Measurements from ENCODE around the gene BTNL2.

Gene BTNL2

DNA sequence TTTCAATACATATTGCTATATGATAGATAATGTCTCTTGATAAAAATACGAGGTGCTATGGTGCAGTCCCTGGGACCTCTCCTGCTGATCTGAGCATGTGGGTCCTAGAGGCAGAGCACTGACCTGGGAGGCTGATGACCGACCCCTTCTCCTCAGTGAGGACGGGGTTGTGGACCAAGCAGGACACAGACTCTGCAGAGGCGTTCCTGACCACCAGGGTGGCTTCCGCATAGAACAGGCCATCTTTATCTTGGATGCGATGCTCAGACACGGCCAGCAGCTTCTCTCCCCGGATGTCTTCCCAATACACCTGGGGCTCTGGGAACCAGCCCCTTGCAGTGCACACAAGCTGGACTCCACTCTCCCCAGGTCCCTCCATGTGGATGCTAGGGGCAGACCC is 4.2 kb downstream of the BTNL2 start:
- DNase-seq (ENCODE audit: low read depth), result no peak

DNA sequence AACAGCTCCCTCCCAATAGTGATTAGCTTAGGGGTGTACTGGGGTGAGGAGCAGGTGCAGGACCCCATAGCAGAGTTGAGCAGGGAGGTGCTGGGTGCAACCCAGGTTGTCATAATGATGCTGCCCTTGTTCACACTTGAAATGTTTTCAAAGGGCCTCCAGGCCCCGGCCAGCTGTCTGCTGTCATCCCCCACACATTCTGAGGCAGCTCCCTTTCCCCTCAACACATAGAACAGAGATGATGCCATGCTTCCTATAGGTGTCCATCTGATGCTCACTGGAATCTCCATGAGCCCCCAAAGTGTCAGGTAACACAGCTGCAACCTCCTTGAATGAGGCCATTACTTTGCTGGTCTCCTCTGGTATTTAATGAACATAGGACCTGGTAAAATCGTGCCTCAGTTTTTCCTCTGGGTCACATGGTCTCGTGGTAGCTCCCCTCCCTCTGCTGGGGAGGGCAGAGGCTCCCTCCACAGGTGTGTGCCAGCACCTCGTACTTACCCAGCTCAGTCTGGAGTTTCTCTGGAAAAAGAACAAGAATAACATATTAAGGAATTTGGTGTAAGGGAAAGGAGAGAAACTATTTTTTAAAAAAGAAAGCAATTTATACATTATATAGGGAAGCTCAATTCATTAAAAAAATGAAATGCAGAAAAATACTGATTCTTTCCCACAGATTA is 5.6 kb downstream of the BTNL2 start:
- DNase-seq (ENCODE audit: low read depth), result no peak
- TF ChIP-seq, protein P1, sequence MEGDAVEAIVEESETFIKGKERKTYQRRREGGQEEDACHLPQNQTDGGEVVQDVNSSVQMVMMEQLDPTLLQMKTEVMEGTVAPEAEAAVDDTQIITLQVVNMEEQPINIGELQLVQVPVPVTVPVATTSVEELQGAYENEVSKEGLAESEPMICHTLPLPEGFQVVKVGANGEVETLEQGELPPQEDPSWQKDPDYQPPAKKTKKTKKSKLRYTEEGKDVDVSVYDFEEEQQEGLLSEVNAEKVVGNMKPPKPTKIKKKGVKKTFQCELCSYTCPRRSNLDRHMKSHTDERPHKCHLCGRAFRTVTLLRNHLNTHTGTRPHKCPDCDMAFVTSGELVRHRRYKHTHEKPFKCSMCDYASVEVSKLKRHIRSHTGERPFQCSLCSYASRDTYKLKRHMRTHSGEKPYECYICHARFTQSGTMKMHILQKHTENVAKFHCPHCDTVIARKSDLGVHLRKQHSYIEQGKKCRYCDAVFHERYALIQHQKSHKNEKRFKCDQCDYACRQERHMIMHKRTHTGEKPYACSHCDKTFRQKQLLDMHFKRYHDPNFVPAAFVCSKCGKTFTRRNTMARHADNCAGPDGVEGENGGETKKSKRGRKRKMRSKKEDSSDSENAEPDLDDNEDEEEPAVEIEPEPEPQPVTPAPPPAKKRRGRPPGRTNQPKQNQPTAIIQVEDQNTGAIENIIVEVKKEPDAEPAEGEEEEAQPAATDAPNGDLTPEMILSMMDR (IDR thresholded peaks at IDR 0.05; ENCODE audit: low read length, missing control alignments), result no peak
- no peak overlapping the region for H3K4me3 ChIP-seq (replicated peaks; ENCODE audit: low read depth, low read length)

More for the DNA sequence above, 4.2 kb downstream of the BTNL2 start:
- TF ChIP-seq, protein P1 (IDR thresholded peaks at IDR 0.05; ENCODE audit: low read length, missing control alignments), result no peak
- no peak overlapping the region for H3K4me3 ChIP-seq (replicated peaks; ENCODE audit: low read depth, low read length)

DNA sequence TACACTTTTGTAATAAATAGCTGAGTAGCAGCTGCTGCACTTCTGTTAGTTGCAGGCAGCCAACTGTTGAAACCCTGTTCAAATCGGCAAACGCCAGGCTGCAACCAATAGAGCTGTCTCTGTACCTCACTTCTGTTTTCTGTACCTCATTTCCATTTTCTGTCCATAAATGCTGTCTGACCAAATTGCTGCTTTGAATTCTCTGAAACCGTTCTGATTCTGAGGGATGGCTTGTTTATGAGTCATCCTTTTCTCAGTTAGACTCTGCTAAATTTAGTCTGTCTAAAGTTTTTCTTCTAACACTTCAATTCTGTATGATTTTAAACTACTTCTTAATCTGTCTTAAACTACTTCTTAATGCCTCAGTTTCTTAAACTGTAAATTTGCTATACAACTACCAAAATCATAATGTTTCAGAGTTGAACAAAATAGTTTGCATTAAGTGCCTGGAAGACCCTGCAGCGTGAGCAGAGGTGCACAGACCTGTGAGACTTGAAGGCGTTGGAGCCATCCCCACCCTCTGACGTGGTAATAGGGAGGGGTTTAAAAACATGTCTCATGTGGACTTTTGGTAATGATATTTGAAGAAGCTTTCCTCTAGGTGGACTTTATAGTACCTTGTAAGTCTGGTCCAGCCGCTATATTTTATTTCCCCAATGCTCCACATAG is 9.6 kb downstream of the BTNL2 start:
- no peak overlapping the region for H3K4me3 ChIP-seq (replicated peaks; ENCODE audit: low read depth, low read length)
- TF ChIP-seq, protein P1 (IDR thresholded peaks at IDR 0.05; ENCODE audit: low read length, missing control alignments), result no peak
- DNase-seq (ENCODE audit: low read depth), result no peak

DNA sequence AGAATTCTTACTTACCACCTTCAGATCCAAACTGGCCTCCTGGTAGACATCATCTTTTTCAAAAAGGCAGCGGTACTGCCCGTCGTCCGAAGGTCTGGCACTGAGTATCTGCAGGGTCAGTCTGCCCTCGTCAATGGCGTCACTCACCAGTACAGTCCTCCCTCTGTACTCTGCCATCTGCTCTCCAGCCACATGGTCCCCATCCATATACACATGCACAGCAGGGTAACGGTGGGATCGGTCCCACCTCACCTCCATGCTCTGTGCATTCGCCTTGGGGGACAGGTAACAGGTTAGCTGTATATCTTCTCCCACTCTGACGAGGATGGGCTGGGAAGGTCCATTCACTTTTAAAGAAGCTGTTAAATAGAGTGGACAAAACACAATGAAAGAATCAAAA is 11.0 kb downstream of the BTNL2 start:
- TF ChIP-seq, protein P1 (IDR thresholded peaks at IDR 0.05; ENCODE audit: low read length, missing control alignments), result no peak
- DNase-seq (ENCODE audit: low read depth), result no peak
- H3K4me3 ChIP-seq (replicated peaks; ENCODE audit: low read depth, low read length), result no peak overlapping the region

DNA sequence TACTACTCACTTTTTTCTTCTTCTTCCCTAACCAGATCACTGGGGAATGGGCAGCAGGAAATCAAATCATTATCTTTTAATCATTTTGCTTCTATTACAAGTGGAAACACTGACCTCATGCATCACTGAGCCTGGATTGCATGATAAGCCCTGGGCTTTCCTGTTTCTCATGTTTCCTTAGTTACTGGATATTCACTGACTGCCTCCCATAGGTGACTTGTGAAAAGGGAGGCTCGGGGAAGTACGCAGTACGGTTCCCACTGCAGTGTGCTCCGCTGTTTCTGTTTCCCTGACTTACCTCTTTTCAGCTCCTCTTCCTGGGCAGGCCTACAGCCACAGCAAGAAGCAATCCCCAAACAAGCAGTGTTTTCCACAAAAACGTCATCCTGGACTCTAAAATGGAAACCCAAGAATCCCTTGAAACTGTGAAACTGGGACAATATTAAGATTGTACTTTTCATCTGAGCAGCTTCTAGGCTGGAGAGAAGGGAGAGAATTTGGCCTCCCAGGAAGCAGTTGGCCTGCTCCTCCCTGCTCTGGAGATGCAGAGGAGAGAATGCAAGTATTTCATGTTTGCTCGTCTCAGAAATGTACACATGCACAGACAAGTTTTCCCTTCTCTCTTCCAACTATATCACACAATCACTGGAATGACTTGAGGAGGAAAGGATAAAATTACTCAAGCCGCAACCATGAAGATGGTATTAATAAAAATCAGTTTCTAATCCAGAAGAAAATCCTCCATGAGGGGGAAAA is 13.1 kb downstream of the BTNL2 start:
- peak; percentile 42 for DNase-seq (ENCODE audit: low read depth)
- TF ChIP-seq, protein P1 (IDR thresholded peaks at IDR 0.05; ENCODE audit: low read length, missing control alignments), result no peak
- no peak overlapping the region for H3K4me3 ChIP-seq (replicated peaks; ENCODE audit: low read depth, low read length)

DNA sequence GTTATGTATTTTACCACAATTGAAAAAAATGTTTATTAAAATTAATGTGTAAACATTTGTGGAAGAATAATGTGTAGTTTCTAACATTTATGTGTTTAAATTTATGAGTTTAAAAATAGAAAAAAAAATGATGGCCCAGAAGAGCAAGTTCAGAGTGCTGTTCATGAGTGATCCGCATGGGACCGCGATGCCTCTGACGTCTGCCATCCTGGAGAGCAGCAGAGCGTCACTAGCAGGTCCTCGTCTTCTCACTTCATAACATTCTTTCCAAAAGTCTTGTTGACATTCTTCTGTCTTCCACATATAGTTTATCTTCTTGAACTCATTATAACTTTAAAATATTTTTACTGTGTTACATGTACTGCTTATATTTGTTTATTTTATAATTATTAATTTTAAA is 15.5 kb downstream of the BTNL2 start:
- no peak for DNase-seq (ENCODE audit: low read depth)
- H3K4me3 ChIP-seq (replicated peaks; ENCODE audit: low read depth, low read length), result no peak overlapping the region
- TF ChIP-seq, protein P1 (IDR thresholded peaks at IDR 0.05; ENCODE audit: low read length, missing control alignments), result no peak
